ENCODE data around the gene ZNF439. TPM values are rescaled to one million over a fixed set of nuclear protein-coding genes. Genes with fewer than 3 reads are reported as not detected.
A peak's percentile ranks its signal among the peaks of the same experiment; 100 is the strongest.

The ZNF439 gene
- total and polyA plus RNA-seq, 2 of the 13 experiments (the other 11 are each of a cell fraction or from before 2014, with no cell fraction given), result 2.9 to 4.9 TPM

DNA sequence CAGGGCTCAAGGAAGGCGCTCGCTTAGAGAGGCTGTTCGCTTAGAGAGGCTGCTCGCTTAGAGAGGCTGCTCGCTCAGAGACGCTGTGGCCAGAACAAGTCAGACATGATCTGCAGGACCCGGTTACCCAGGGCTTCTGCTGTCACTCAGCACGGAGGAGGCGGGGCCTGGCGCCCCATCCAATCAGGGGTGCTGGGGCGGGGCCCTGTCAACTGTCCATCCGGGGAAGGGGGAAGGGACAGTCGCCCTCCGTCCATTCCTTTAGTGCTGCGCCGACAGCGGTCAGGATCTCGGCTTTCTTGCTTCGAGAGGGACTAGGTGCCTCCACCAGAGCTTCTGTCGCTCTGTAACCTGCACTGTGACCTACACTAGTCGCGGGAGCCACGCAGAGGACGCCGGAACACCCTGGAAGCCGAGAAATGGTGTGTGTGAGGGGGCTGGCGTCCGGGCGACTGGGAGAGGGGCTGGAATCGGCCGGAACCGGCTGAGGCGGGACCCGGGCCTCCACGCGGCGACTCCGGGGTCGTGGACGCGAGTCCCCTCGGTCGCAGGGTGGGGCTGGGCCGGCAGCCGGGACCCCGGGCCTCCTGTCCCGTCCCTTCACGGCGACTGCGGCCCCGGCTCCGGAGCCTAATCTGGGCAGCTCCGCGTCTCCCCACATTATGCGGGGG is 34.4 kb upstream of the ZNF439 start, which contains the start of gene ZNF440 (continued):
- TF ChIP-seq, protein P1, sequence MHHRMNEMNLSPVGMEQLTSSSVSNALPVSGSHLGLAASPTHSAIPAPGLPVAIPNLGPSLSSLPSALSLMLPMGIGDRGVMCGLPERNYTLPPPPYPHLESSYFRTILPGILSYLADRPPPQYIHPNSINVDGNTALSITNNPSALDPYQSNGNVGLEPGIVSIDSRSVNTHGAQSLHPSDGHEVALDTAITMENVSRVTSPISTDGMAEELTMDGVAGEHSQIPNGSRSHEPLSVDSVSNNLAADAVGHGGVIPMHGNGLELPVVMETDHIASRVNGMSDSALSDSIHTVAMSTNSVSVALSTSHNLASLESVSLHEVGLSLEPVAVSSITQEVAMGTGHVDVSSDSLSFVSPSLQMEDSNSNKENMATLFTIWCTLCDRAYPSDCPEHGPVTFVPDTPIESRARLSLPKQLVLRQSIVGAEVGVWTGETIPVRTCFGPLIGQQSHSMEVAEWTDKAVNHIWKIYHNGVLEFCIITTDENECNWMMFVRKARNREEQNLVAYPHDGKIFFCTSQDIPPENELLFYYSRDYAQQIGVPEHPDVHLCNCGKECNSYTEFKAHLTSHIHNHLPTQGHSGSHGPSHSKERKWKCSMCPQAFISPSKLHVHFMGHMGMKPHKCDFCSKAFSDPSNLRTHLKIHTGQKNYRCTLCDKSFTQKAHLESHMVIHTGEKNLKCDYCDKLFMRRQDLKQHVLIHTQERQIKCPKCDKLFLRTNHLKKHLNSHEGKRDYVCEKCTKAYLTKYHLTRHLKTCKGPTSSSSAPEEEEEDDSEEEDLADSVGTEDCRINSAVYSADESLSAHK (CRISPR knock-in tag; IDR thresholded peaks at IDR 0.05; ENCODE audit: borderline replicate concordance), result no peak
- TF ChIP-seq POLR2G (IDR thresholded peaks at IDR 0.05; ENCODE audit: low read depth, low read length) (peak; percentile 97), ZNF75D (CRISPR knock-in tag; IDR thresholded peaks at IDR 0.05; ENCODE audit: borderline replicate concordance) (no peak), ELF3 (CRISPR knock-in tag; IDR thresholded peaks at IDR 0.05) (no peak; the same call in 1 of the 2 replicates), SAP130 (CRISPR knock-in tag; IDR thresholded peaks at IDR 0.05; ENCODE audit: low read depth) (peak; percentile 94), KDM5B (CRISPR knock-in tag; IDR thresholded peaks at IDR 0.05; ENCODE audit: borderline replicate concordance) (peak; percentile 89), ZBTB42 (CRISPR knock-in tag; IDR thresholded peaks at IDR 0.05) (no peak), ZFP36 (IDR thresholded peaks at IDR 0.05; ENCODE audit: borderline replicate concordance, low read depth, low read length, partially characterized antibody) (no peak), ZNF598 (CRISPR knock-in tag; IDR thresholded peaks at IDR 0.05; ENCODE audit: borderline replicate concordance) (peak; percentile 92)
- TF ChIP-seq, protein P2, sequence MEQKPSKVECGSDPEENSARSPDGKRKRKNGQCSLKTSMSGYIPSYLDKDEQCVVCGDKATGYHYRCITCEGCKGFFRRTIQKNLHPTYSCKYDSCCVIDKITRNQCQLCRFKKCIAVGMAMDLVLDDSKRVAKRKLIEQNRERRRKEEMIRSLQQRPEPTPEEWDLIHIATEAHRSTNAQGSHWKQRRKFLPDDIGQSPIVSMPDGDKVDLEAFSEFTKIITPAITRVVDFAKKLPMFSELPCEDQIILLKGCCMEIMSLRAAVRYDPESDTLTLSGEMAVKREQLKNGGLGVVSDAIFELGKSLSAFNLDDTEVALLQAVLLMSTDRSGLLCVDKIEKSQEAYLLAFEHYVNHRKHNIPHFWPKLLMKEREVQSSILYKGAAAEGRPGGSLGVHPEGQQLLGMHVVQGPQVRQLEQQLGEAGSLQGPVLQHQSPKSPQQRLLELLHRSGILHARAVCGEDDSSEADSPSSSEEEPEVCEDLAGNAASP (CRISPR knock-in tag; IDR thresholded peaks at IDR 0.05; ENCODE audit: borderline replicate concordance), result 0 out of 2 replicates have a peak, but pooled peaks have one; percentile 34
- TF ChIP-seq, protein P3, sequence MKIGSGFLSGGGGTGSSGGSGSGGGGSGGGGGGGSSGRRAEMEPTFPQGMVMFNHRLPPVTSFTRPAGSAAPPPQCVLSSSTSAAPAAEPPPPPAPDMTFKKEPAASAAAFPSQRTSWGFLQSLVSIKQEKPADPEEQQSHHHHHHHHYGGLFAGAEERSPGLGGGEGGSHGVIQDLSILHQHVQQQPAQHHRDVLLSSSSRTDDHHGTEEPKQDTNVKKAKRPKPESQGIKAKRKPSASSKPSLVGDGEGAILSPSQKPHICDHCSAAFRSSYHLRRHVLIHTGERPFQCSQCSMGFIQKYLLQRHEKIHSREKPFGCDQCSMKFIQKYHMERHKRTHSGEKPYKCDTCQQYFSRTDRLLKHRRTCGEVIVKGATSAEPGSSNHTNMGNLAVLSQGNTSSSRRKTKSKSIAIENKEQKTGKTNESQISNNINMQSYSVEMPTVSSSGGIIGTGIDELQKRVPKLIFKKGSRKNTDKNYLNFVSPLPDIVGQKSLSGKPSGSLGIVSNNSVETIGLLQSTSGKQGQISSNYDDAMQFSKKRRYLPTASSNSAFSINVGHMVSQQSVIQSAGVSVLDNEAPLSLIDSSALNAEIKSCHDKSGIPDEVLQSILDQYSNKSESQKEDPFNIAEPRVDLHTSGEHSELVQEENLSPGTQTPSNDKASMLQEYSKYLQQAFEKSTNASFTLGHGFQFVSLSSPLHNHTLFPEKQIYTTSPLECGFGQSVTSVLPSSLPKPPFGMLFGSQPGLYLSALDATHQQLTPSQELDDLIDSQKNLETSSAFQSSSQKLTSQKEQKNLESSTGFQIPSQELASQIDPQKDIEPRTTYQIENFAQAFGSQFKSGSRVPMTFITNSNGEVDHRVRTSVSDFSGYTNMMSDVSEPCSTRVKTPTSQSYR (CRISPR knock-in tag; IDR thresholded peaks at IDR 0.05; ENCODE audit: borderline replicate concordance), result peak; percentile 91
- TF ChIP-seq, protein P4, sequence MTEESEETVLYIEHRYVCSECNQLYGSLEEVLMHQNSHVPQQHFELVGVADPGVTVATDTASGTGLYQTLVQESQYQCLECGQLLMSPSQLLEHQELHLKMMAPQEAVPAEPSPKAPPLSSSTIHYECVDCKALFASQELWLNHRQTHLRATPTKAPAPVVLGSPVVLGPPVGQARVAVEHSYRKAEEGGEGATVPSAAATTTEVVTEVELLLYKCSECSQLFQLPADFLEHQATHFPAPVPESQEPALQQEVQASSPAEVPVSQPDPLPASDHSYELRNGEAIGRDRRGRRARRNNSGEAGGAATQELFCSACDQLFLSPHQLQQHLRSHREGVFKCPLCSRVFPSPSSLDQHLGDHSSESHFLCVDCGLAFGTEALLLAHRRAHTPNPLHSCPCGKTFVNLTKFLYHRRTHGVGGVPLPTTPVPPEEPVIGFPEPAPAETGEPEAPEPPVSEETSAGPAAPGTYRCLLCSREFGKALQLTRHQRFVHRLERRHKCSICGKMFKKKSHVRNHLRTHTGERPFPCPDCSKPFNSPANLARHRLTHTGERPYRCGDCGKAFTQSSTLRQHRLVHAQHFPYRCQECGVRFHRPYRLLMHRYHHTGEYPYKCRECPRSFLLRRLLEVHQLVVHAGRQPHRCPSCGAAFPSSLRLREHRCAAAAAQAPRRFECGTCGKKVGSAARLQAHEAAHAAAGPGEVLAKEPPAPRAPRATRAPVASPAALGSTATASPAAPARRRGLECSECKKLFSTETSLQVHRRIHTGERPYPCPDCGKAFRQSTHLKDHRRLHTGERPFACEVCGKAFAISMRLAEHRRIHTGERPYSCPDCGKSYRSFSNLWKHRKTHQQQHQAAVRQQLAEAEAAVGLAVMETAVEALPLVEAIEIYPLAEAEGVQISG (CRISPR knock-in tag; IDR thresholded peaks at IDR 0.05), result peak; percentile 60; the same call in 1 of the 2 replicates
